Measurements from ENCODE around the gene NARS2.

DNA sequence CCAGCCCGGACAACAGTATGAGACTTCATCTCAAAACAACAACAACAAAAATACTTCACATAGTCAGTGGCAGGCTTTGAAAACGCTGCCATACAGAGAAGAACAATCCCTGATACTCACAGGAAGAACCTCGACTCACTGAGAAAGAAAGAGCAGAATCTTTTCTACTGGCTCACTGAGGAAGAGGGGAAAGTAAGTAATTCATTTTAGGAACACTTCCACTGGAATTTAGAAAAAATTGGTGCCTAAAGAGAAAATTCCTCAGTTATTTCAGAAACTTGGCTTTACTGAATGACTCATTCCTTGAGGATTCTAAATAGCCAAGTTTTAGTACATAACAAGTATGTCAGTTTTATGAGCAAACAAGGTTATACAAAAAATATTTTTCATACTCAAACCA is 12.3 kb downstream of the NARS2 start:
- TF ChIP-seq POLR2A (IDR thresholded peaks at IDR 0.05), result no peak
- TF ChIP-seq, protein P1, sequence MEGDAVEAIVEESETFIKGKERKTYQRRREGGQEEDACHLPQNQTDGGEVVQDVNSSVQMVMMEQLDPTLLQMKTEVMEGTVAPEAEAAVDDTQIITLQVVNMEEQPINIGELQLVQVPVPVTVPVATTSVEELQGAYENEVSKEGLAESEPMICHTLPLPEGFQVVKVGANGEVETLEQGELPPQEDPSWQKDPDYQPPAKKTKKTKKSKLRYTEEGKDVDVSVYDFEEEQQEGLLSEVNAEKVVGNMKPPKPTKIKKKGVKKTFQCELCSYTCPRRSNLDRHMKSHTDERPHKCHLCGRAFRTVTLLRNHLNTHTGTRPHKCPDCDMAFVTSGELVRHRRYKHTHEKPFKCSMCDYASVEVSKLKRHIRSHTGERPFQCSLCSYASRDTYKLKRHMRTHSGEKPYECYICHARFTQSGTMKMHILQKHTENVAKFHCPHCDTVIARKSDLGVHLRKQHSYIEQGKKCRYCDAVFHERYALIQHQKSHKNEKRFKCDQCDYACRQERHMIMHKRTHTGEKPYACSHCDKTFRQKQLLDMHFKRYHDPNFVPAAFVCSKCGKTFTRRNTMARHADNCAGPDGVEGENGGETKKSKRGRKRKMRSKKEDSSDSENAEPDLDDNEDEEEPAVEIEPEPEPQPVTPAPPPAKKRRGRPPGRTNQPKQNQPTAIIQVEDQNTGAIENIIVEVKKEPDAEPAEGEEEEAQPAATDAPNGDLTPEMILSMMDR (IDR thresholded peaks at IDR 0.05), result no peak
- no peak for TF ChIP-seq EP300 (IDR thresholded peaks at IDR 0.05)
- no peak for TF ChIP-seq POLR2AphosphoS5 (IDR thresholded peaks at IDR 0.05)
